HG02642 (cell line): ENCODE data around the gene SEC24D.
"Not testable (repeated sequence)": the region's sequence is repeated elsewhere in the genome, so short reads cannot be mapped to it uniquely, and the experiment has no call there.

Source experiments
- ATAC-seq: cut with Tn5 transposase; IDR thresholded peaks from one replicate; pipeline ENCODE4 v1.9.1; 2021; ENCODE audit warnings: mild to moderate bottlenecking; ENCODE audit not compliant: unreplicated experiment, poor library complexity

Gene SEC24D

DNA sequence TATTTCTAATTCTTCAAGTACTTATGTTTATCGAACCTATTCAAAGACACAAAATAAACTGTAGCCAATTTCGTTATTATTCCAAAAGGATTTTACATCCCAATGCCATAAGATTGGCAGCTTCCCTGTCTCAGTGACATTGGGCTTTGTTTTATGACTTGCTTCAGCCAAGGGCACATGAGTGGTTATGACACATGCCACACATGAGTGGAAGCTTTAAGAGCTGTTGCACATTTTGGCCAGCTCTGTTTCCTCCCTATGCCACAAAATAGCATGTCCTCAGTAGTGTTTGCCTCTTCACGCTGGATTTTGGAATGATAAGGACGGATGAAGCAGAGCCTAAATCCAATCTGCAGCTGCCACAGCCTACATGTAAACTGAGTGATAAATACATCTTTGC is 21.9 kb downstream of the SEC24D start:
- no peak for ATAC-seq

- no peak for ATAC-seq
Measured at GRCh38 chr4:118813561-118813960, 22.4 kb downstream of the SEC24D start.

DNA sequence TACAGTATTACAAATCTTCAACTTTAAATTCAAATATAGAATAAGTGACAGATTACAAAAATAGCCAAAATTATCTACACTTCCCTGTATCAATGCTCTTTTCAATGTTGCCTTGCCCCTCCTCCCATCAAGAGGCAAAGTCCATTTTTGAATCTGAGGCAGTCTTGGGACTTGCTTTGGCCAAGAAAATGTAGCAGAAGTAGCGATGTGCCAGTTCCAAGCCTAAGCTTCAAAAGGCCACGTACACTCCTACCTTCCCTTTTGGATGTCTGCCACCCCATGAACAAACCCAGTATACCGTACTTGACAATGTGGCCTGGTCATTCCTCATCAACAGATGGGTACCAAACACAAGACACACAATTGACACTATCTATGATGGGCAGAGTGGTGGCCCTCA is 24.1 kb downstream of the SEC24D start:
- ATAC-seq: no peak

DNA sequence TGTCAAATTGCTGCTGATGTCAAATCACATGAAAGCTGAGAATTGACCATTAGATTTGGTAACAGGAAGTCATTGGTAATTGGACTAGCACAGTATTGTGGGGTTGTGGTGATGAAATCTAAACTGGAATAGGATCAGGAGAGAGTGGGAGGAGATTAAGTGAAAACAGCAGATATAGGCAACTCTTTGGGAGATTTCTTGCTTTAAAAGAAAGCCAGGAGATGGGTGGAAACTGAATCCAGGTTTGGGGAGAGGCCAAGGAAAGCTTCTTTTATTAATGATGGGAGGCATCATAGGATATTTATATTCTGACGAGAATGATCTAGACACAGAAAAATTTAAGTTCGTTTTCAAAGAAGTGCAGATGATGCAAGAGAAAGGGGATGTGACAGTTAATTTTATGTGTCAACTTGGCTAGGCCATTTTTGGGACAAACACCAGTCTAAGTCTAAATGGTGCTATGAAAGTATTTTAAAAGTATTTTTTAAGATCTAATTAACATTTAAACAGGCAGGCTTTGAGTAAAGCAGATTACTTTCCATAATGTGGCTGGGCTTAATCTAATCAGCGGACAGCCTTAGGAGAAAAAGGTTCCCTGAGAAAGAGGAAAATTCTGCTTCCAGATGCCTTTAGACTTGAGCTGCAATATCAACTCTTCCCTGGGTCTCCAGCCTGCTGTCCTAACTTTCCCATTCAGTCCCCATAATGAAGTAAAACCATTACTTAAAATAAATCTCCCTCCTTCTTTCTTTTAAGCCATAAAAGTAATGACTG is 24.7 kb downstream of the SEC24D start:
- ATAC-seq: no peak

DNA sequence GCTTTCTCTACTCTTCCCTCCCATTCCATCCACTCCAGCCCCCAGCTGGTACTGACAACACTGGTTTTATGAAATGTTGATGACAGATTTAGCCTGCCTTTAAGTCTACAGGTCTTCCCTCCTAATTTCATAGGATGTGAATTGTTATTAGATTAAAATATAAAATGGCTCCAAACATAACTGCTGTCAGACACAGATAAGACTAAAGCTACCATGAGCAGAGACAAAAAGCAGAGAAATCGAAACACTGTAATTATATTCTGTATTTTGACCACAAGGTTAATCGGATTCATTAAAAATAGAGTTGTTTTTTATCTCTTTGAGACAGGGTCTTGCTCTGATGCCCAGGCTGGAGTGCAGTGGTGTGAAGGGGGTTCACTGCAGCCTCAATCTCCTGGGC is 28.3 kb downstream of the SEC24D start:
- ATAC-seq: no peak

GRCh38 chr4:118803253-118803652 is 32.7 kb downstream of the SEC24D start:
- no peak for ATAC-seq

GRCh38 chr4:118801895-118802575 is 33.9 kb downstream of the SEC24D start:
- no peak for ATAC-seq

GRCh38 chr4:118799231-118799942 is 36.5 kb downstream of the SEC24D start:
- ATAC-seq: no peak

DNA sequence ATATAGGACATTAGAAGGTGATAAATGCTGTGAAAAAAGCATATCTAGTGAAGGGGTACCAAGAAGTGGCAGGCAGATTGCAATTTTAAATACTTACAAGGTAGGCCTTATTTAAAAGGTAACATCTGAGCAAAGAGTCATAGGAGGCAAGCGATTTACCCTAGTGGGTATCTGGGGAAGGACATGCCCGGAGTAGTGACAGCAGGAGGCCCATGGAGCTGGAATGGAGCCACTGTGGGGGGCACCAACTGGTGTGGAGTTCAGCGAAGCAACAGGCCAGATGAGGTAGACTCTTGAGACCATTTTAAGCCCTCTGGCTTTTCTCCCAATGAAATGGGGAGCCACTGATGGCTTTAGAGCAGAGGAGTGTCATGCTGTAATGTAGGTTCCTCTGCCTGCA is 37.3 kb downstream of the SEC24D start:
- no peak for ATAC-seq

GRCh38 chr4:118797558-118798142 is 38.3 kb downstream of the SEC24D start:
- ATAC-seq: no peak

DNA sequence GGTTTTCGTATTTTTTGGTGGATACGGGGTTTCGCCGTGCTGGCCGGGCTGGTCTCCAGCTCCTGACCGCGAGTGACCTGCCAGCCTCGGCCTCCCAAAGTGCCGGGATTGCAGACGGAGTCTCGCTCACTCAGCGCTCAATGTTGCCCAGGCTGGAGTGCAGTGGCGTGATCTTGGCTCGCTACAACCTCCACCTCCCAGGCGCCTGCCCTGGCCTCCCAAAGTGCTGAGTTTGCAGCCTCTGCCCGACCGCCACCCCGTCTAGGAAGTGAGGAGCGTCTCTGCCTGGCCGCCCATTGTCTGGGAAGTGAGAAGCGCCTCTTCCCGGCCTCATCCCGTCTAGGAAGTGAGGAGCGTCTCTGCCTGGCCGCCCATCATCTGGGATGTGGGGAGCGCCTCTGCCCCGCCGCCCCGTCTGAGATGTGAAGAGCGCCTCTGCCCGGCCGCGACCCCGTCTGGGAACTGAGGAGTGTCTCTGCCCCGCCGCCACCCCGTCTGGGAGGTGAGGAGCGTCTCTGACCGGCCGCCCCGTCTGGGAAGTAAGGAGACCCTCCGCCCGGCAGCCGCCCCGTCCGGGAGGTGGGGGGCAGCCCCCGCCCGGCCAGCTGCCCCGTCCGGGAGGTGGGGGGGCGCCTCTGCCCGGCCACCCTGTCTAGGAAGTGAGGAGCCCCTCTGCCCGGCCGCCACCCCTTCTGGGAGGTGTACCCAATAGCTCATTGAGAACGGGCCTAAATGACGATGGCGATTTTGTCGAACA is 44.1 kb downstream of the SEC24D start:
- ATAC-seq: not testable (repeated sequence)

GRCh38 chr4:118790544-118790943 is 45.4 kb downstream of the SEC24D start:
- ATAC-seq: no peak

- no peak for ATAC-seq
Measured at GRCh38 chr4:118788911-118789310, 47.0 kb downstream of the SEC24D start.

DNA sequence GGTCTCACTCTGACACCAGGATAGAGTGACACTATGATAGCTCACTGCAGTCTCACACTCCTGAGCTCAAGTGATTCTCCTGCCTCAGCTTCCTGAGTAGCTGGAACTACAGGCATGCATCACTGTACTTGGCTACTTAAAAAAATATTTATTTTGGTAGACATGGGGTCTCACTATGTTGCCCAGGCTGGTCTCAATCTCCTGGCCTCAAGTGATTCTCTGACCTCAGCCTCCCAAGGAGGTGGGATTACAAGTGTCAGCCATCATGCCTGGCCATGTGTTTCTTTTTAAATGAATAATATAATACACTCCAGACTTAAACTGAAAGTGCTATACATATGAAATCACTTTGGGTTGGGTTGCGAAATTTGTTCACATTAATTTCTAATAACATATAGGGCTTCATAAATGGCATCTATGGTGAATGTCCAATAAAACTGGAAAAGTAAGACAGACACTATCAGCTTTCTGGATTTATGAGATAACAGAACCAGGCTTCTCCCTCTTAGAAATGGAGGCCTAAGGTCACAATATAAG is 48.0 kb downstream of the SEC24D start:
- no peak for ATAC-seq

DNA sequence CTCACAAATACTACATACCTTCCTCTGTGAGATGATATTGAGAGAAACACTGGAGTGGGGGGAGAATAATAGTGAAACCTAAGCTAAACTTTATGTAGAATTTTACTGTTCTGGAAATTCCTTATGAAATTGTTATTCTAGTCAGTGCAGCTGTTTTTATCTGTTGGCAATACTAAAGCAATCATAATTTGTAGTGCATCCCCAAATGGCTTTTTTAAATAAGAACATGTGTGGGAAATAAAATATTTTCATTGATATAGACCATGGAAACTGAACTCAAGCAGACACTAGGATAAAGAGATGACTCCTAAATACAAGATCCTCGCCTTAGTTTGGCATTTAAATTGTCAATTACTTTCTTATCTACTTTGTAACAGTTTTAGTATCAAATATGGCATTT is 51.1 kb downstream of the SEC24D start:
- no peak for ATAC-seq

DNA sequence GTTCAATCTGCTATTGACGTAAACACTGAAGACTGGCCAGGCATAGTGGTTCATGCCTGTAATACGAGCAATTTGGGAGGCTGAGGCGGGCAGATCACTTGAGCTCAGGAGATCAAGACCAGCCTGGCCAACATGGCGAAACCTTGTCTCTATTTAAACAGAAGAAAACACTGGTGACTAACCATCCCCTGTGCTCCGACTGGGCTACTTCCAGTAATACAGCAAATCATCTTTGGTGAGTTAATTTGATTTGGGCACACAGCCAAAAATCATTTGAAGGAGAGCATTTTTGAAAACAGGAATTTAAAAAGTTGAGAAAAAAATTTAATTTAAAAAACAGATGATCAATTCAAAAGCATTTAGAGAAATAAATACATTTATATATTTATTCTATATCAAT is 52.0 kb downstream of the SEC24D start:
- no peak for ATAC-seq

- not testable (repeated sequence) for ATAC-seq
Measured at GRCh38 chr4:118782886-118783285, 53.0 kb downstream of the SEC24D start.

GRCh38 chr4:118777649-118778048 is 58.3 kb downstream of the SEC24D start:
- not testable (repeated sequence) for ATAC-seq

DNA sequence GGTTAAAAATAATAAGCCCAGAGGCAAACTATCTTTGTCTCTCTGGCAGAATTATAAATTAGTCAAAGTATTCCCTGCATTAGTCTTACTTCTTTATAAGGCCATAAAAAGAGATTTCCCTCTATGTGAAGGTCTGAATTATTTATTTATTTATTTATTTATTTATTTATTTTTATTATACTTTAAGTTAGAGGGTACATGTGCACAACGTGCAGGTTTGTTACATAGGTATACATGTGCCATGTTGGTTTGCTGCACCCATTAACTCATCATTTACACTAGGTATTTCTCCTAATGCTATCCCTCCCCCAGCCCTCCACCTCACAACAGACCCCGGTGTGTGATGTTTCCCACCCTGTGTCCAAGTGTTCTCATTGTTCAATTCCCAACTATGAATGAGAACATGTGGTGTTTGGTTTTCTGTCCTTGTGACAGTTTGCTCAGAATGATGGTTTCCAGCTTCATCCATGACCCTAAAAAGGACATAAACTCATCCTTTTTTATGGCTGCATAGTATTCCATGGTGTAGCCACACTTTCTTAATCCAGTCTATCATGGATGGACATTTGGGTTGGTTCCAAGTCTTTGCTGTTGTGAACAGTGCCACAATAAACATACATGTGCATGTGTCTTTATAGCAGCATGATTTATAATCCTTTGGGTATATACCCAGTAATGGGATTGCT is 58.8 kb downstream of the SEC24D start:
- not testable (repeated sequence) for ATAC-seq
